SU-DHL-6 (cell line): ENCODE results near the gene ELL2.
"Not testable (repeated sequence)": the region's sequence is repeated elsewhere in the genome, so short reads cannot be mapped to it uniquely, and the experiment has no call there.

Experiments used
- H2AFZ ChIP-seq: fragments of 200-600 bp; sonication (generic); 2 replicates; pipeline ENCODE4 v1.6.1; 2014; ENCODE audit warnings: low read depth, mild to moderate bottlenecking, moderate library complexity, mixed read lengths, antibody characterized with exemption, low read length; ENCODE audit not compliant: severe bottlenecking
- H3F3A ChIP-seq: fragments of 200-600 bp; shearing (Covaris generic); 2 replicates; pipeline ENCODE4 v1.6.0; 2016; ENCODE audit warnings: antibody characterized with exemption, mild to moderate bottlenecking; ENCODE audit not compliant: insufficient read depth
- H3K27ac ChIP-seq: fragments of 200-600 bp; sonication (generic); 2 replicates; pipeline ENCODE4 v1.5.1; 2016; ENCODE audit warnings: low read depth, mild to moderate bottlenecking, low read length, moderate library complexity, mixed read lengths
- H3K27me3 ChIP-seq: fragments of 200-600 bp; sonication (generic), shearing (Covaris generic); 2 replicates; pipeline ENCODE4 v1.6.0; 2014; ENCODE audit warnings: mild to moderate bottlenecking, low read length
- H3K36me3 ChIP-seq: fragments of 200-600 bp; sonication (generic); 2 replicates; pipeline ENCODE4 v1.6.1; 2014; ENCODE audit warnings: mild to moderate bottlenecking, low read length, mixed read lengths
- H3K4me2 ChIP-seq: fragments of 300-600, 200-600 bp; shearing (Covaris generic), sonication (generic); 2 replicates; pipeline ENCODE4 v1.6.0; 2014; ENCODE audit warnings: low read length, low read depth, mild to moderate bottlenecking; ENCODE audit not compliant: poor library complexity, severe bottlenecking
- H3K4me3 ChIP-seq: fragments of 200-600 bp; sonication (generic); 2 replicates; pipeline ENCODE4 v1.5.1; 2014; ENCODE audit warnings: antibody characterized with exemption, low read length, mild to moderate bottlenecking, mixed read lengths; ENCODE audit not compliant: insufficient read depth, poor library complexity, severe bottlenecking
- H3K79me2 ChIP-seq: fragments of 200-600 bp; sonication (generic); 2 replicates; pipeline ENCODE4 v1.6.1; 2014; ENCODE audit warnings: mild to moderate bottlenecking, low read length, moderate library complexity; ENCODE audit not compliant: insufficient read depth
- H3K9ac ChIP-seq: fragments of 200-600 bp; sonication (generic); 2 replicates; pipeline ENCODE4 v1.7.0; 2014; ENCODE audit warnings: mild to moderate bottlenecking, low read length
- H3K9me2 ChIP-seq: fragments of 200-600 bp; sonication (generic); replicated peaks from 2 replicates; pipeline ENCODE4 v1.6.1; 2014; ENCODE audit warnings: low read length; ENCODE audit not compliant: insufficient read depth
- H3K9me3 ChIP-seq: fragments of 200-600 bp; sonication (generic); 2 replicates; pipeline ENCODE4 v1.6.1; 2014; ENCODE audit warnings: low read length, mixed read lengths; ENCODE audit not compliant: insufficient read depth
- H4K20me1 ChIP-seq: fragments of 200-600 bp; sonication (generic); 2 replicates; pipeline ENCODE4 v1.6.1; 2014; ENCODE audit warnings: low read depth, mild to moderate bottlenecking, antibody characterized with exemption, low read length, moderate library complexity, mixed read lengths
- CTCF ChIP-seq: fragments of 200-600 bp; sonication (generic); IDR thresholded peaks from one replicate; pipeline ENCODE4 v1.5.1; 2017; ENCODE audit warnings: antibody characterized with exemption, mild to moderate bottlenecking, low read length, moderate library complexity; ENCODE audit not compliant: insufficient read depth, poor library complexity, severe bottlenecking
- EZH2phosphoT487 ChIP-seq: fragments of 200-600 bp; sonication (generic), shearing (Covaris generic); conservative IDR thresholded peaks from 2 replicates; pipeline ENCODE4 v1.6.1; 2018; ENCODE audit warnings: mild to moderate bottlenecking, antibody characterized with exemption, low read length, moderate library complexity, mixed read lengths

Gene ELL2

GRCh38 chr5:95853490-95853889, 108.2 kb downstream of the ELL2 start:
- H4K20me1 ChIP-seq: no peaks in the 10 kb centered on the region
- no peak overlapping the region for H3K4me3 ChIP-seq
- TF ChIP-seq EZH2phosphoT487 (no peak), CTCF (no peak)
- H2AFZ ChIP-seq: no peak overlapping the region
- H3K9me2 ChIP-seq: no peaks in the 10 kb centered on the region
- H3K9me3 ChIP-seq: no peaks in the 10 kb centered on the region
- no peak overlapping the region for H3K27ac ChIP-seq
- H3K27me3 ChIP-seq: no peaks in the 10 kb centered on the region
- H3K9ac ChIP-seq: no peak overlapping the region
- H3K4me2 ChIP-seq: no peak overlapping the region
- H3F3A ChIP-seq: no peaks in the 10 kb centered on the region
- H3K36me3 ChIP-seq: no peaks in the 10 kb centered on the region
- H3K79me2 ChIP-seq: no peaks in the 10 kb centered on the region

GRCh38 chr5:95852567-95852966, 109.1 kb downstream of the ELL2 start:
- no peak for TF ChIP-seq CTCF
- TF ChIP-seq EZH2phosphoT487: no peak
- Histone ChIP-seq H3F3A (no peaks in the 10 kb centered on the region), H3K27ac (no peak overlapping the region), H3K4me2 (no peak overlapping the region), H3K36me3 (no peaks in the 10 kb centered on the region), H3K27me3 (no peaks in the 10 kb centered on the region), H4K20me1 (no peaks in the 10 kb centered on the region), H2AFZ (no peak overlapping the region), H3K79me2 (no peaks in the 10 kb centered on the region), H3K4me3 (no peak overlapping the region), H3K9me3 (no peaks in the 10 kb centered on the region), H3K9ac (no peak overlapping the region), H3K9me2 (no peaks in the 10 kb centered on the region)

GRCh38 chr5:95851141-95851540, 110.5 kb downstream of the ELL2 start:
- not testable (repeated sequence) for H3K9me3 ChIP-seq, H3K4me3 ChIP-seq, H3F3A ChIP-seq, H3K9me2 ChIP-seq, H3K27me3 ChIP-seq, H3K4me2 ChIP-seq, H3K27ac ChIP-seq, H2AFZ ChIP-seq, H3K9ac ChIP-seq, H4K20me1 ChIP-seq, H3K79me2 ChIP-seq, H3K36me3 ChIP-seq

- no peaks in the 10 kb centered on the region for H3K79me2 ChIP-seq
- no peaks in the 10 kb centered on the region for H3K27me3 ChIP-seq
- no peak for TF ChIP-seq CTCF
- TF ChIP-seq EZH2phosphoT487: no peak
- H3K9me2 ChIP-seq: no peaks in the 10 kb centered on the region
- H3K9ac ChIP-seq: no peak overlapping the region
- H3K4me2 ChIP-seq: no peak overlapping the region
- no peaks in the 10 kb centered on the region for H3K36me3 ChIP-seq
- H4K20me1 ChIP-seq: no peaks in the 10 kb centered on the region
- H3K27ac ChIP-seq: no peak overlapping the region
- H3K9me3 ChIP-seq: no peaks in the 10 kb centered on the region
- no peak overlapping the region for H2AFZ ChIP-seq
- H3F3A ChIP-seq: no peaks in the 10 kb centered on the region
- no peak overlapping the region for H3K4me3 ChIP-seq
Measured at GRCh38 chr5:95850391-95850894, 111.2 kb downstream of the ELL2 start.
